ENCODE data around the gene LTBP1. TPM values are rescaled to one million over a fixed set of nuclear protein-coding genes. Genes with fewer than 3 reads are reported as not detected.

Gene LTBP1
- polyA plus RNA-seq, 2 donors: 4.3 to 13.9 TPM

DNA sequence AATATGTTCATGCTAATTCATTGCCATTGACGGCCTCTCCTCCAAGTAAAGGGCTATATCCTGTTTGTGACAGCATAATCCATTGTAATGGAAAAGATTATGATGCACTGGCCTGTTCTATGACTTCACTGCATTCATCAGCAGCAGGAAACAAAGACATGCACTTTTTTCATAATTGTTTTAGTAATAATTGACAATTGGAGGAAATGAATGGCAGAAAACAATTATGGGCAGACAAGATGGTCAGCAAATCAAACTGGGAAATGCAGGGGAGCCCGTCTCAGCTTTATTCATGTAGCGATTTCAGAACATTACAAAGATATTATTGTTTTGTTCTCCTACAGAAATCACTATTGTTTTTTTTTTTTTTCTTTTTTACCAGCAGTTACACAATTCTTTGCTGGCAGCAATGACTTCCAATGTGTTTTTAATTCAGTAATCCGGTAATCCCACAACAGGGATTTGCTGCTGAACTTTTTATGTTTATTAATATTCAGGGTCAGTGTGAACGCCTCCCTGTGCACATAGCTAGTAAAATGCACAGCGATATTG is 495.9 kb downstream of the LTBP1 start:
- no peaks in the 10 kb centered on the region for H3K27me3 ChIP-seq (ENCODE audit: control insufficient read depth in 1 of 2, insufficient read depth in 2 of 2, low read length in 2 of 2)
- H3K36me3 ChIP-seq (ENCODE audit: control insufficient read depth in 2 of 2, insufficient read depth in 2 of 2, low read length in 1 of 2): no peaks in the 10 kb centered on the region
- 64 to 68% methylated on average over 6 of the region's 6 CpGs for WGBS, 2 donors
- no peak overlapping the region for H3K27ac ChIP-seq (ENCODE audit: low read depth in 2 of 2, low read length in 1 of 2)
- no peaks in the 10 kb centered on the region for H3K9me3 ChIP-seq (ENCODE audit: control insufficient read depth in 2 of 2, insufficient read depth in 1 of 2, low read depth in 1 of 2, low read length in 1 of 2)
- H3K4me3 ChIP-seq (ENCODE audit: low read depth in 1 of 2, low read length in 2 of 2): no peak overlapping the region
- H3K4me1 ChIP-seq (ENCODE audit: control insufficient read depth in 2 of 2, insufficient read depth in 2 of 2, low read length in 1 of 2): no peaks in the 10 kb centered on the region

GRCh38 chr2:33443274-33443829 is 496.6 kb downstream of the LTBP1 start:
- H3K4me3 ChIP-seq (ENCODE audit: low read depth in 1 of 2, low read length in 2 of 2): no peak overlapping the region
- no peaks in the 10 kb centered on the region for H3K9me3 ChIP-seq (ENCODE audit: control insufficient read depth in 2 of 2, insufficient read depth in 1 of 2, low read depth in 1 of 2, low read length in 1 of 2)
- WGBS, 2 donors: 74 to 77% methylated on average over 3 of the region's 3 CpGs
- no peaks in the 10 kb centered on the region for H3K27me3 ChIP-seq (ENCODE audit: control insufficient read depth in 1 of 2, insufficient read depth in 2 of 2, low read length in 2 of 2)
- no peak overlapping the region for H3K27ac ChIP-seq (ENCODE audit: low read depth in 2 of 2, low read length in 1 of 2)
- no peaks in the 10 kb centered on the region for H3K4me1 ChIP-seq (ENCODE audit: control insufficient read depth in 2 of 2, insufficient read depth in 2 of 2, low read length in 1 of 2)
- no peaks in the 10 kb centered on the region for H3K36me3 ChIP-seq (ENCODE audit: control insufficient read depth in 2 of 2, insufficient read depth in 2 of 2, low read length in 1 of 2)

DNA sequence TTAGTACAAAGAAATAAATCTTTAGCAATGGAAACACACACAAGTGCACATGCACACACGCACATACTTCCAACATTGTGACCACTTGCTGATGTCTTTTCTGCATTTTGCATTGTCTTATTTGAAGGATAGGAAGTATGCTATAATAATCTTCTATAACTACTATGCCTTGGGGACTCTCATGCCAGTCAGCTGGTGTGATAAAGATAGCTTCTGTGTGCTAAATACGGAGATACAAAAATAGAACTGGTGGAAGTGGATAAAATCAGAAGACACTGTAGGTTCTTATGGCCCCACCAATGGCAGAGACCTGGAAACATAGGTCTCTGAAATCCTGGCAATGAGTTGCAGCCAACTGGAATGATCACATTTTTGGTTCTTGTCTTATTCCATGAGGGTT is 498.2 kb downstream of the LTBP1 start:
- Histone ChIP-seq H3K4me3 (ENCODE audit: low read depth in 1 of 2, low read length in 2 of 2) (no peak overlapping the region), H3K27ac (ENCODE audit: low read depth in 2 of 2, low read length in 1 of 2) (no peak overlapping the region), H3K9me3 (ENCODE audit: control insufficient read depth in 2 of 2, insufficient read depth in 1 of 2, low read depth in 1 of 2, low read length in 1 of 2) (no peaks in the 10 kb centered on the region), H3K36me3 (ENCODE audit: control insufficient read depth in 2 of 2, insufficient read depth in 2 of 2, low read length in 1 of 2) (no peaks in the 10 kb centered on the region), H3K27me3 (ENCODE audit: control insufficient read depth in 1 of 2, insufficient read depth in 2 of 2, low read length in 2 of 2) (no peaks in the 10 kb centered on the region), H3K4me1 (ENCODE audit: control insufficient read depth in 2 of 2, insufficient read depth in 2 of 2, low read length in 1 of 2) (no peaks in the 10 kb centered on the region)
- WGBS, 2 donors: 68 to 72% methylated on average over 2 of the region's 2 CpGs

- no peak overlapping the region for H3K4me3 ChIP-seq (ENCODE audit: low read depth in 1 of 2, low read length in 2 of 2)
- peaks cover 0 to 7% of the 10 kb centered on the region in 2 donors for H3K9me3 ChIP-seq (ENCODE audit: control insufficient read depth in 2 of 2, insufficient read depth in 1 of 2, low read depth in 1 of 2, low read length in 1 of 2)
- no peaks in the 10 kb centered on the region for H3K27me3 ChIP-seq (ENCODE audit: control insufficient read depth in 1 of 2, insufficient read depth in 2 of 2, low read length in 2 of 2)
- H3K27ac ChIP-seq (ENCODE audit: low read depth in 2 of 2, low read length in 1 of 2): no peak overlapping the region
- no peaks in the 10 kb centered on the region for H3K4me1 ChIP-seq (ENCODE audit: control insufficient read depth in 2 of 2, insufficient read depth in 2 of 2, low read length in 1 of 2)
- H3K36me3 ChIP-seq (ENCODE audit: control insufficient read depth in 2 of 2, insufficient read depth in 2 of 2, low read length in 1 of 2): no peaks in the 10 kb centered on the region
- 79 to 88% methylated on average over 2 of the region's 2 CpGs for WGBS, 2 donors
Observed at GRCh38 chr2:33448220-33448899, 501.6 kb downstream of the LTBP1 start.

Data from esophagus (tissue), 2 donors.